Epithelial cell of prostate (primary cell): ENCODE data around the gene SCFD1.
"Not testable (repeated sequence)": the region's sequence is repeated elsewhere in the genome, so short reads cannot be mapped to it uniquely, and the experiment has no call there.

Experiments
- DNase-seq: peaks from one replicate; pipeline ENCODE4 v3.0.0-alpha.2; 2011; ENCODE audit warnings: low read depth, low spot score
- H3K27ac ChIP-seq: fragments of 450-650 bp; 2 replicates; pipeline ENCODE4 v1.5.1; 2017; ENCODE audit warnings: mild to moderate bottlenecking

SCFD1 gene

GRCh38 chr14:30608533-30609006 is 13.5 kb upstream of the SCFD1 start:
- no peak for DNase-seq
- H3K27ac ChIP-seq, result peak overlapping the region; percentile 27

GRCh38 chr14:30610787-30611343 is 11.3 kb upstream of the SCFD1 start:
- peak overlapping the region; percentile 44 for H3K27ac ChIP-seq
- DNase-seq, result no peak

GRCh38 chr14:30614155-30614554 is 8.0 kb upstream of the SCFD1 start:
- H3K27ac ChIP-seq, result no peak overlapping the region
- no peak for DNase-seq

DNA sequence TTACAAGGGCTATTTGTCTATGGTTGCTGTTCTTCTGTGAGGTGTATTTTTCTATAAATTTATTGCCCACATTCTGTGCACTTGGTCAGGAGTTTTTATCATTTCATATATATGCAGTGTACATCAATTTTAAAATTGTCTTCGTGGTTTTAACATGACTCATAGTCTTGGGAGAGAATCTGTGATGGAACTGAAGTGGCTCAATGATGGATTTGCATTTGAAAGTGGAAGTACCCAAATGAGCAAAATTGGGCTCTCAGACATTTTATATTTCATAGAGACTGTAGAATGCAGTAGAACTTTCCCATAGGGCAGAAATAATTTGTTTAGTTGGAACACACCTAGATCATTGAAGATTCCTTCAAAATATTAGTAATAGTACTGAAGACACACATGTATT is 1.9 kb upstream of the SCFD1 start:
- H3K27ac ChIP-seq, result no peak overlapping the region
- no peak for DNase-seq

DNA sequence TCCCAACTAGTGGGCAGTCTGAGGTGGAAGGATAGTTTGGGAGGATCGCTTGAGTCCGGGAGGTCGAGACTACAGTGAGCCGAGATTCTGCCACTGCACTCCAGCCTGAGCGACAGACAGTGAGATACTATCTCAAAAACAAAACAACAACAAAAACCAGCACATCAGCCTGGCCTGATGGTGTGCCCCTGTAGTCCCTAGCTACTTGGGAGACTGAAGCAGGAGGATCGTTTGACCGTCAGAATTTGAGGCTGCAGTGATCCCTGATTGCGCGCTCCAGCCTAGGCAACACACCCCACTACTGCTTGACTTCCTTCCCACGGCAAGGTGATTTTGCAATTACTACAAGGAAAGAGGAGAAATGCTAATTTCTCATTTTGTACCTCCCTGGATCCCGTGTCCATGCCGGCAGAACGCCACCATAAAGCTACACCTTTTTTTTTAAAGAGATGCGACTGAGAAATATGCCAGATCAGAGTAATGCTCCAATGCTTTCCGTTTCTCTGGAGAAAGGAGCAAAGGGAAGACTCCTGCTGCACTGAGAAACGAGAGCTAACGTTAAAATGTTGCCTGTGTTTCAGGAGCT is 672 bp upstream of the SCFD1 start:
- peak overlapping the region; percentile 85 for H3K27ac ChIP-seq
- no peak for DNase-seq

DNA sequence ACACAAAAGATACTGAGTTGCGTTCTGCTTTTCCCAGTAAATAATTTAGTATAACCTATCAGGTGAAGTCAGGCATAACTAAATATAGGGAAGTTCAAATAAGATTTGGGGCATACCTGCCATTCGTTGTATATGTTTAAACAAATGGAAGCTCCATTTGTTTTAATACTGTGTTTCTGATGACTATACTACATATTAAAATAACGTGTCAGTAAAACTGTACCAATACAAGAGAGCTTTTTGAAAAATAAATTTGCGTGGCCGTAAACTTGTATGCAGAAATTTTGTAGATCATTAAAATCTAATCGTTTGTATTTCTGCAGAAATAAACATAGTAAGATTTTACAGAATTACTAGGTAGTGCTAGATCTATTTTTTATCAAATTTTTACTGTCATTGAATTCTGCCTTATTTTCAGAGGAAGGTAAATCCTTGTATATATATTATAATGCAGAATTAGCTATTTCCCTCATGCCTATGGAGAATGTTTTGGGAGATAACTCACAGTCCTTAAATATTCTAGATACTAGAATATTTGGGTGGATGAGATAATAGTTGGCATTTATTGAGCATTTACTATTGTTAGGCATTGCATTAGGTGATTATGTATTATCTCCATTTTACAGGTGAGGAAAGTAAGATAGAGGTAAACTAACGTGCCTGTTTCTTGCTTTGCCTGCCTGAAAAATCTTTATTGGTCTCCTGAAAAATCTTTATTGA is 1.5 kb downstream of the SCFD1 start:
- no peak for DNase-seq
- no peak overlapping the region for H3K27ac ChIP-seq

DNA sequence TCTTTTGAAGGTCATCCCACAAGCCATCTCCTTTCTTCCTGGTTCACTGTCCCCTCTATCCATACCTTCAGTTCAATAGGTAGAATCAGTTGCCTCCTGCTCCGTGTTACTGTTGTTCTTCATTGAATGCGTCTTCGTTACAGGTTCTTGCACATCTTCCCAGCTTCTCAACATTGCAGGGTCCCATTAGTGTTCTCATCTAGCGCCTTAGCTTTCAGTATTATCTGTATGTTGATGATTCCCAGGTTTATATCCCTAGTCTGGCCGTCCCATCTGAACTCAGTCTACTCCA is 2.0 kb downstream of the SCFD1 start:
- no peak overlapping the region for H3K27ac ChIP-seq
- DNase-seq, result no peak

DNA sequence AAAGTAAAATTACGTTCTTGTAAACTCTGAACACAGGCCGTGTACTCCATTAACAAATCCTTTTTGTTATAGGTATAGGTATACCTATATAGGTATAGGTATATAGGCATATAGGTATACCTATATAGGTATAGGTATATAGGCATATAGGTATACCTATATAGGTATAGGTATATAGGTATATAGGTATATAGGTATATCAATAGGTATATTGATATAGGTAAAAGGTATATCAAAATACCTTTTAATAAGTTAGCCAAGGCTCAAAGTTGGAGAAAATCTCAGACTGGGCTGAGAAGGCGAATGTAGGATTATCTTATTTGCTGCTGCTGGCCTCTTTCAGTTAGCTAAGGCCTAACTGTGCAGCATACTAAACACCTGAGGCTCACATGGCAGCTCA is 3.4 kb downstream of the SCFD1 start:
- DNase-seq, result no peak
- no peak overlapping the region for H3K27ac ChIP-seq

DNA sequence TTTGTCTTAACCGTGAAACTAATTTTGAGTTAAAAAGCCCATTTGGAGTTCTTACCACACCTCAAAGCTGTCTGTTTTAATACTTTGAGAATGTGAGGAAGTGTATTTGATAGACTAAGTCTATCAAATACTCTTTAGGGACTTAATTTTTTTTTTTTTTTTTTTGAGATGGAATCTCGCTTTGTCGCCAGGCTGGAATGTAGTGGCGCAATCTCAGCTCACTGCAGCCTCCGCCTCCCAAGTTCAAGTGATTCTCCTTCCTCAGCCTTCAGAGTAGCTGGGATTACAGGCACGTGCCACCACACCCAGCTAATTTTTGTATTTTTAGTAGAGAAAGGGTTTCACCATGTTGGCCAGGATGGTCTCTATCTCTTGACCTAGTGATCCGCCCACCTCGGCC is 7.3 kb downstream of the SCFD1 start:
- peak overlapping the region; percentile 26 for H3K27ac ChIP-seq
- not testable (repeated sequence) for DNase-seq

DNA sequence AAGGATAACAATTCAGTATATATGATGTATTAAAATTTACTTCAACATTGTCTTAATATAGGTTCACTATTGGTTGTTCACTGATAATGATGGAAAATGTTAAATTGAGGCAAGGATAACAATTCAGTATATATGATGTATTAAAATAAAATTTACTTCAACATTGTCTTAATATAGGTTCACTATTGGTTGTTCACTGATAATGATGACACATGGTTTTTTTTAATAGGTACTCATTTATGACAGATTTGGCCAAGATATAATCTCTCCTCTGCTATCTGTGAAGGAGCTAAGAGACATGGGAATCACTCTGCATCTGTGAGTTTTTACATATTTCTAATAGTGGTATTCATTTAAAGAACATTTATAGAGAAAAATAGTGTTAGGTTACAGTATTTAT is 8.1 kb downstream of the SCFD1 start:
- H3K27ac ChIP-seq, result no peak overlapping the region
- no peak for DNase-seq

- H3K27ac ChIP-seq, result no peak overlapping the region
- no peak for DNase-seq
Measured at GRCh38 chr14:30632730-30633129, 10.6 kb downstream of the SCFD1 start.

GRCh38 chr14:30638926-30639325 is 16.8 kb downstream of the SCFD1 start:
- no peak for DNase-seq
- no peak overlapping the region for H3K27ac ChIP-seq

- H3K27ac ChIP-seq, result no peak overlapping the region
- no peak for DNase-seq
Measured at GRCh38 chr14:30641207-30641606, 19.1 kb downstream of the SCFD1 start.

- H3K27ac ChIP-seq, DNase-seq: not testable (repeated sequence)
Measured at GRCh38 chr14:30644462-30644861, 22.3 kb downstream of the SCFD1 start.

- DNase-seq, result no peak
- H3K27ac ChIP-seq, result no peak overlapping the region
Measured at GRCh38 chr14:30645600-30645999, 23.5 kb downstream of the SCFD1 start.

- no peak overlapping the region for H3K27ac ChIP-seq
- DNase-seq, result no peak
Measured at GRCh38 chr14:30648471-30648870, 26.4 kb downstream of the SCFD1 start.

- DNase-seq, result no peak
- no peak overlapping the region for H3K27ac ChIP-seq
Measured at GRCh38 chr14:30651937-30652336, 29.8 kb downstream of the SCFD1 start.

DNA sequence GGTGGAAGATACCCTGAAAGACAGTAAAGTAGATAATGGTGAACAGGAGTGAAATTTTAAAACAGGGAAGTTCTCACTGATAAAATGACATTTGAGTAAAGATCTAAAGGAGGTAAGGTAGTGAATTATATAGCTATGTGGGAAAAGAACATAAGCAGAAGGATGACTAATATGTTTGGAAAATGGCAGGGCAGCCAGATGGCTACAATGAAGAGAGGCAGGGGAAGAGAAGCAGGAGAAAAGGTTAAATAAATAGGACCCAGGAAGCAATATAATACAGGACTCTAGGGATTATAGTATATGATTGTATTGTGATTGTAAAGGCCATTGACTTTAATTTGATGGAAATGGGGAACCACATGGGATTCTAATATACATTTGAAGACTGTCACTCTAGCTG is 33.0 kb downstream of the SCFD1 start:
- peak overlapping the region; percentile 2 for H3K27ac ChIP-seq
- DNase-seq, result no peak

- no peak for DNase-seq
- H3K27ac ChIP-seq, result peak overlapping the region; percentile 2
Measured at GRCh38 chr14:30655658-30656057, 33.5 kb downstream of the SCFD1 start.

DNA sequence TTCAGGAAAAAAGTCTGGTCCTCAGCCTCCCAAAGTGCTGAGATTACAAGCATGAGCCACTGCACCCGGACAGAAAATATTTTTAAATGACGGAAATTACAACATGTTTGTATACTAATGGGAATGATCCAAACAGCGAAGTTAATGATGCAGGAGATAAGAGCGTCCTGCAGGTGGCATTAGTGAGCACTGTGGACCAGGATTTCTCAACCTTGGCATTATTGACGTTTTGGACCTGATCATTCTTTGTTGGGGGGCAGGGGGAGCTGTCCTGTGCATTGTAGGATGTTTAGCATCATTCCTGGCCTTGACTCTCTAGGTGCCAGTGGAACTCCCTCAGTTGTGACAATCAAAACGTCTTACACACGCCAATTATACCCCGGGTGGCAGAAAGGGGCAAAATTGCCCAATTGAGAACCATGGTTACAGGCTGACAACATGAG is 34.1 kb downstream of the SCFD1 start:
- DNase-seq, result no peak
- no peak overlapping the region for H3K27ac ChIP-seq

DNA sequence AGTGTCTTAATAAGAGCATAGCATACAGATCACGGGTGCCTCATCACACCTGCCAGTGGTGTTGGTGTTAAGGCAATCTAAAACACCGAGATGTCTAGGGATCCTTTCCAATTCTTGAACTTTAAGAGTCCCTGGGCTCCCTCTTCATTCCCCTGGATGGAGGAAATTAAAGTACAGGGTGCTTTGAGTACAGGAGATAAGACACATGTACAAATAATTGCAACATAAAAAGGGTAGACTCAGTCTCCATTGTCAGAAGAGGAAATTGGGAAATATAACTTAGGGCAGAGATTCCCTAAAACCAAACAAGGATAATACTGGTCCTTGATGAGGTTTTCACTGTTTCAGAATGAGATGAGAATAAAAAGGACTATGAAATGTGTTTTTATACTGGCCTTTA is 34.9 kb downstream of the SCFD1 start:
- H3K27ac ChIP-seq, result no peak overlapping the region
- no peak for DNase-seq

DNA sequence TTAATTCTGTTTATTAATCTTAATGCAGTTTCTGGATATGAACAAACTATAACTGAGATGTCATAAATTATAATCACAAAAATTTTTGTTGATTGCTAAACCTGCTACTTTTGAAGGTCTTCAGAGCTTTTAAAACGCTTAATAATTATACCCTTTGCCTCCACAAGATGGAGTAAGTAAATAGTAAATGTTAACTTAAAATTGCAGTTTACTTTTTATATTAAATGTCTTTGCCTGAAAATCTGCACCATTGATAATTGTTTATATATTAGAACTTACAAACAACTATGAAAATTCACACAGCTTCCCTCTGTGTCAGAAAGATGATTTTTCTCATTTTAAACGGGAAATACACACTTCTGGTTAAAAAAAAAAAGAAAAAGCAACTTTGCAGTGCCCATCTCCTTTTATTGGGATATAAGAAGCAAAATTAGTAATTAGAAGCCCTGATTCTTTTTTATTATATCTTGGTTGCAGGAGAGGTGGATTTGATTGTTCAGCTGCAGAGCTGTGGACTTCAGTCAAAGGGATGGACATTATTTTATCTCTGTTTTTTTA is 35.6 kb downstream of the SCFD1 start:
- DNase-seq, result no peak
- no peak overlapping the region for H3K27ac ChIP-seq
